Measurements from ENCODE around the gene VGF. TPM values are rescaled to one million over a fixed set of nuclear protein-coding genes. Genes with fewer than 3 reads are reported as not detected.
A peak's percentile ranks its signal among the peaks of the same experiment; 100 is the strongest.

VGF gene
- total RNA-seq, 4 donors from 2014 or later = 0.94 TPM; not detected in 3

DNA sequence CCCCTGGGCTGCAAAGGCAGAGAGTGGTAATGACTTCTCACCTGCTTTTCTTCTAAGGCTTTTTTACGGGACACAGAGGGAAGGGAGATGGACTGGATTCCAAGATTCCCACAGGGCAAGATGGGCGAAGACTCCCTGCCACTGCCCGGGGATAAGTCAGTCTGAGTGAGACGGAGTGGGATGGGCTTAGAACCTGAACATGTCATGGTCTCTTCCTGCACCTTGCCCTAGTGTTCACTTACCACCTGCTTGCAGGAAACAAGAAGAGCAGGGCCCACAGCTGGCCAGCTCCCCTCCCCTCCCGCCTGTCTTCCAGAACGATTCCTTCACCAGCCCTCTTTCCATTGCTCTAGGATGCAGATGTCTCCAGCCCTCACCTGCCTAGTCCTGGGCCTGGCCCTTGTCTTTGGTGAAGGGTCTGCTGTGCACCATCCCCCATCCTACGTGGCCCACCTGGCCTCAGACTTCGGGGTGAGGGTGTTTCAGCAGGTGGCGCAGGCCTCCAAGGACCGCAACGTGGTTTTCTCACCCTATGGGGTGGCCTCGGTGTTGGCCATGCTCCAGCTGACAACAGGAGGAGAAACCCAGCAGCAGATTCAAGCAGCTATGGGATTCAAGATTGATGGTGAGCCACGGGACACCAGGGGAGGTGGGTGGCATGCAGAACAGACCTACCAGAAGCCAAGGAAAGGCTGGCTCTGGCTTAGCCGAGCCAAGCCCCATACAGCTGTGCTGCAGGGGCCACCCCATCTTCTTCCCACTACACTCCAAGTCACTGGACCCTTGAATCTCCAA is 37.1 kb downstream of the VGF start:
- H3K36me3 ChIP-seq = no peaks in the 10 kb centered on the region
- no peaks in the 10 kb centered on the region for H3K27me3 ChIP-seq
- no peaks in the 10 kb centered on the region for H3K9me3 ChIP-seq
- peak overlapping the region in 1 of 4 donors; percentile 19 for H3K4me3 ChIP-seq
- no peak overlapping the region for H3K27ac ChIP-seq
- no peak for TF ChIP-seq POLR2A (IDR thresholded peaks at IDR 0.05)
- TF ChIP-seq, protein P1, sequence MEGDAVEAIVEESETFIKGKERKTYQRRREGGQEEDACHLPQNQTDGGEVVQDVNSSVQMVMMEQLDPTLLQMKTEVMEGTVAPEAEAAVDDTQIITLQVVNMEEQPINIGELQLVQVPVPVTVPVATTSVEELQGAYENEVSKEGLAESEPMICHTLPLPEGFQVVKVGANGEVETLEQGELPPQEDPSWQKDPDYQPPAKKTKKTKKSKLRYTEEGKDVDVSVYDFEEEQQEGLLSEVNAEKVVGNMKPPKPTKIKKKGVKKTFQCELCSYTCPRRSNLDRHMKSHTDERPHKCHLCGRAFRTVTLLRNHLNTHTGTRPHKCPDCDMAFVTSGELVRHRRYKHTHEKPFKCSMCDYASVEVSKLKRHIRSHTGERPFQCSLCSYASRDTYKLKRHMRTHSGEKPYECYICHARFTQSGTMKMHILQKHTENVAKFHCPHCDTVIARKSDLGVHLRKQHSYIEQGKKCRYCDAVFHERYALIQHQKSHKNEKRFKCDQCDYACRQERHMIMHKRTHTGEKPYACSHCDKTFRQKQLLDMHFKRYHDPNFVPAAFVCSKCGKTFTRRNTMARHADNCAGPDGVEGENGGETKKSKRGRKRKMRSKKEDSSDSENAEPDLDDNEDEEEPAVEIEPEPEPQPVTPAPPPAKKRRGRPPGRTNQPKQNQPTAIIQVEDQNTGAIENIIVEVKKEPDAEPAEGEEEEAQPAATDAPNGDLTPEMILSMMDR (IDR thresholded peaks at IDR 0.05) = no peak
- H3K4me1 ChIP-seq = peaks cover 0 to 30% (median 6%) of the 10 kb centered on the region in 4 donors
- DNase-seq = no peak

DNA sequence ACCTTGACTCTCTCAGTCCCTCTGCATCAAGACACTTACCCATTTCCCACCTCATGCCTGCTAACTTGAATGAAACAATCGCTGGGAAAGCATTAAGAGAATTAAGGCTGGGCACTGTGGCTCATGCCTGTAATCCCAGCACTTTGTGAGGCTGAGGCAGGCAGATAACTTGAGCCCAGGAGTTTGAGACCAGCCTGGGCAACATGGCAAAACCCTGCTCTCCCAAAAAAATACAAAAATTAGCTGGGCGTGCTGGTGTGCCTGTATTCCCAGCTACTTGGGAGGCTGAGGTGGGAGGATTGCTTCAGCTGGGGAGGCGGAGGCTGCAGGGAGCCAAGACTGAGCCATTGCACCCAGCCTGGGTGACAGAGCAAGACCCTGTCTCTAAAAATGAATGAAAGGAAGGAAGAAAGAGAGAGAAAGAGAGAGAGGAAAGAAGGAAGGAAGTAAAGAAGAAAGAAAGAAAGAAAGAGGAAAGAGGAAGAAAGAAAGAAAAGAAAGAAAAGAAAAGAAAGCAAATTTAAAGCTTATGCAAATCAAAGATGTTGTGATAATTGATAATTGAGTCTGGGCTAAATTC is 37.8 kb downstream of the VGF start:
- Histone ChIP-seq H3K4me3 (peak overlapping the region in 2 of 4 donors; percentile 19 to 40), H3K27ac (peak overlapping the region in 2 of 4 donors; percentile 53 to 75), H3K27me3 (no peaks in the 10 kb centered on the region), H3K36me3 (no peaks in the 10 kb centered on the region), H3K9me3 (no peaks in the 10 kb centered on the region), H3K4me1 (peaks cover 0 to 35% (median 6%) of the 10 kb centered on the region in 4 donors)
- TF ChIP-seq, protein P1 (IDR thresholded peaks at IDR 0.05) = no peak
- TF ChIP-seq POLR2A (IDR thresholded peaks at IDR 0.05) = no peak
- no peak for DNase-seq

DNA sequence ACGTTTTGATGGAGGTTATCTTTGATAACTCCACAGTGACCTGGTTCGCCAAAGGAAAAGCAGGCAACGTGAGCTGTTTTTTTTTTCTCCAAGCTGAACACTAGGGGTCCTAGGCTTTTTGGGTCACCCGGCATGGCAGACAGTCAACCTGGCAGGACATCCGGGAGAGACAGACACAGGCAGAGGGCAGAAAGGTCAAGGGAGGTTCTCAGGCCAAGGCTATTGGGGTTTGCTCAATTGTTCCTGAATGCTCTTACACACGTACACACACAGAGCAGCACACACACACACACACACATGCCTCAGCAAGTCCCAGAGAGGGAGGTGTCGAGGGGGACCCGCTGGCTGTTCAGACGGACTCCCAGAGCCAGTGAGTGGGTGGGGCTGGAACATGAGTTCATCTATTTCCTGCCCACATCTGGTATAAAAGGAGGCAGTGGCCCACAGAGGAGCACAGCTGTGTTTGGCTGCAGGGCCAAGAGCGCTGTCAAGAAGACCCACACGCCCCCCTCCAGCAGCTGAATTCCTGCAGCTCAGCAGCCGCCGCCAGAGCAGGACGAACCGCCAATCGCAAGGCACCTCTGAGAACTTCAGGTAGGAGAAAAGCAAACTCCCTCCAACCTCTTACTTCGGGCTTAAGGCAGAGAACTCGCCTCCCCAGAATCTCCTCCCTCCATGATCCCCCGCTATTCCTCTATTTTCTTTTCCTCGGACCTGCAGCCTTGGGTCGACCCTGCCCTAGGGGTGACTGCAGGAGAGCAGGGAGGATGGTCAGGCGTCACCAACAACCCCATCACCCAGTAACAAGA is 38.5 kb downstream of the VGF start, which contains the start of gene SERPINE1:
TSS of gene SERPINE1 (plus strand) at position 454 of the 809 bp plus-strand sequence. CDS start 1,290 bp downstream, outside the sequence.
- DNase-seq = peak; percentile 62 to 86 (median 66)
- H3K27me3 ChIP-seq = no peaks in the 10 kb centered on the region
- H3K4me3 ChIP-seq = peak within 1 kb of the TSS in 3 of 4 donors; percentile 18 to 40 (median 19)
- H3K4me1 ChIP-seq = peaks cover 0 to 36% (median 6%) of the 10 kb centered on the region in 4 donors
- H3K36me3 ChIP-seq = no peaks in the 10 kb centered on the region
- H3K27ac ChIP-seq = peak within 1 kb of the TSS; percentile 9 to 75 (median 56)
- no peaks in the 10 kb centered on the region for H3K9me3 ChIP-seq
- TF ChIP-seq, protein P1 (IDR thresholded peaks at IDR 0.05) = peak in 1 of 6 experiments; percentile 22
- peak; percentile 43 to 64 for TF ChIP-seq POLR2A (IDR thresholded peaks at IDR 0.05)

DNA sequence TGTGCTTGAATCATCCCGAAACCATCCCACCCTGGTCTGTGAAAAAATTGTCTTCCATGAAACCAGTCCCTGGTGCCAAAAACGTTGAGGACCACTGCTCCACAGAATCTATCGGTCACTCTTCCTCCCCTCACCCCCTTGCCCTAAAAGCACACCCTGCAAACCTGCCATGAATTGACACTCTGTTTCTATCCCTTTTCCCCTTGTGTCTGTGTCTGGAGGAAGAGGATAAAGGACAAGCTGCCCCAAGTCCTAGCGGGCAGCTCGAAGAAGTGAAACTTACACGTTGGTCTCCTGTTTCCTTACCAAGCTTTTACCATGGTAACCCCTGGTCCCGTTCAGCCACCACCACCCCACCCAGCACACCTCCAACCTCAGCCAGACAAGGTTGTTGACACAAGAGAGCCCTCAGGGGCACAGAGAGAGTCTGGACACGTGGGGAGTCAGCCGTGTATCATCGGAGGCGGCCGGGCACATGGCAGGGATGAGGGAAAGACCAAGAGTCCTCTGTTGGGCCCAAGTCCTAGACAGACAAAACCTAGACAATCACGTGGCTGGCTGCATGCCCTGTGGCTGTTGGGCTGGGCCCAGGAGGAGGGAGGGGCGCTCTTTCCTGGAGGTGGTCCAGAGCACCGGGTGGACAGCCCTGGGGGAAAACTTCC is 39.2 kb downstream of the VGF start:
- Histone ChIP-seq H3K27ac (peak overlapping the region; percentile 9 to 75 (median 56)), H3K36me3 (no peaks in the 10 kb centered on the region), H3K4me3 (no peak overlapping the region), H3K9me3 (no peaks in the 10 kb centered on the region), H3K27me3 (no peaks in the 10 kb centered on the region), H3K4me1 (peaks cover 0 to 36% (median 6%) of the 10 kb centered on the region in 4 donors)
- TF ChIP-seq POLR2A (IDR thresholded peaks at IDR 0.05) = no peak
- TF ChIP-seq, protein P1 (IDR thresholded peaks at IDR 0.05) = no peak
- DNase-seq = peak; percentile 50 to 70 (median 59)
